B cell (primary cell): ENCODE measurements around the gene CCNYL1. TPM values are rescaled to one million over a fixed set of nuclear protein-coding genes. Genes with fewer than 3 reads are reported as not detected.

Source experiments
- ATAC-seq: fragments of 200-7000 bp; cut with Tn5 transposase; one replicate; pipeline ENCODE4 v1.10.0; 2021; ENCODE audit warnings: low read depth, mild to moderate bottlenecking, moderate number of reproducible peaks, moderate library complexity
- CTCF ChIA-PET: fragments of 350-600 bp; sonication (Branson Sonifier 250); formaldehyde crosslinking; loops from one replicate; lab custom pipeline; 2021; ENCODE audit warnings: antibody characterized with exemption, inconsistent platforms; lab: Charles Lee
- POLR2A ChIA-PET: fragments of 350-600 bp; sonication (Branson Sonifier 250); formaldehyde crosslinking; loops from one replicate; lab custom pipeline; 2021; ENCODE audit warnings: antibody characterized with exemption; lab: Charles Lee
- DNase-seq: peaks from one replicate; pipeline ENCODE4 v3.0.0; 2013
- H2AFZ ChIP-seq: 2 replicates; pipeline ENCODE4 v1.6.1; 2012; ENCODE audit warnings: mild to moderate bottlenecking, low read depth, low read length; ENCODE audit not compliant: insufficient read depth, poor library complexity, severe bottlenecking
- H3K27ac ChIP-seq, 2 donors: 1 replicate in 1 of 2; 2 replicates in 1 of 2; pipeline ENCODE4 v1.5.1; 2012 to 2013; ENCODE audit warnings: low read length in 2 of 2, mild to moderate bottlenecking in 2 of 2, moderate library complexity in 1 of 2
- H3K27me3 ChIP-seq, 4 experiments: fragments of 200-600 bp in 1 of 4; sonication (generic) in 1 of 4; replicated peaks in 1 of 4; 1 replicate in 2 of 4; 2 replicates in 2 of 4; pipeline versions ENCODE4 v1.6.1 to v1.7.0; 2013 to 2016; ENCODE audit warnings: low read length in 3 of 4, mild to moderate bottlenecking in 2 of 4, mixed read lengths in 1 of 4, moderate library complexity in 1 of 4; ENCODE audit not compliant: insufficient read depth in 4 of 4, control insufficient read depth in 3 of 4; ENCODE audit errors: control extremely low read depth in 1 of 4
- H3K36me3 ChIP-seq, 2 experiments: replicated peaks in 1 of 2; 1 replicate in 1 of 2; 2 replicates in 1 of 2; pipeline versions ENCODE4 v1.6.1 to v1.7.1; 2013; ENCODE audit warnings: low read length in 1 of 2; ENCODE audit not compliant: insufficient read depth in 2 of 2, control insufficient read depth in 1 of 2; ENCODE audit errors: control extremely low read depth in 1 of 2, extremely low read depth in 1 of 2
- H3K4me1 ChIP-seq, 2 donors: fragments of 200-600 bp in 1 of 2; sonication (generic) in 1 of 2; 1 replicate in 1 of 2; 2 replicates in 1 of 2; pipeline versions ENCODE4 v1.5.1 to v1.6.1; 2013 to 2017; ENCODE audit warnings: low read length in 2 of 2; ENCODE audit not compliant: control insufficient read depth in 2 of 2, insufficient read depth in 2 of 2
- H3K4me2 ChIP-seq: replicated peaks from 2 replicates; pipeline ENCODE3; 2012; ENCODE audit warnings: mild to moderate bottlenecking, low read depth, low read length; ENCODE audit not compliant: poor library complexity, severe bottlenecking
- H3K4me3 ChIP-seq, 5 experiments: fragments of 200-600 bp in 1 of 5; sonication (generic) in 1 of 5; 1 replicate in 3 of 5; 2 replicates in 2 of 5; pipeline versions ENCODE4 v1.5.1 to v1.7.0; 2011 to 2016; ENCODE audit warnings: low read length in 4 of 5, mild to moderate bottlenecking in 4 of 5, low read depth in 2 of 5, control low read depth in 1 of 5, moderate library complexity in 1 of 5; ENCODE audit not compliant: insufficient read depth in 1 of 5; ENCODE audit errors: control extremely low read depth in 1 of 5, extremely low read depth in 1 of 5
- H3K79me2 ChIP-seq: fragments of 200-600 bp; sonication (generic); one replicate; pipeline ENCODE4 v1.6.0; 2016; ENCODE audit warnings: low read length; ENCODE audit not compliant: control insufficient read depth, insufficient read depth
- H3K9ac ChIP-seq: fragments of 200-600 bp; sonication (generic); 2 replicates; pipeline ENCODE4 v1.6.1; 2017; ENCODE audit warnings: mild to moderate bottlenecking, low read length, moderate library complexity
- H3K9me3 ChIP-seq, 3 donors: one replicate each; pipeline versions ENCODE4 v1.6.1 to v1.7.1; 2013; ENCODE audit warnings: low read length in 2 of 3; ENCODE audit not compliant: control insufficient read depth in 2 of 3, insufficient read depth in 1 of 3; ENCODE audit errors: control extremely low read depth in 1 of 3
- H4K20me1 ChIP-seq: 2 replicates; pipeline ENCODE4 v1.6.0; 2012; ENCODE audit warnings: mild to moderate bottlenecking, low read length; ENCODE audit not compliant: insufficient read depth, control insufficient read depth, poor library complexity, severe bottlenecking
- H3K27ac Mint-ChIP-seq: one replicate; pipeline ENCODE4 v1.8.0; 2021; ENCODE audit warnings: mixed read lengths
- H3K27me3 Mint-ChIP-seq: one replicate; pipeline ENCODE4 v1.8.0; 2021; ENCODE audit warnings: mixed read lengths
- H3K4me1 Mint-ChIP-seq: one replicate; pipeline ENCODE4 v1.8.0; 2021; ENCODE audit warnings: mixed read lengths
- H3K4me3 Mint-ChIP-seq: one replicate; pipeline ENCODE4 v1.8.0; 2021; ENCODE audit warnings: mixed read lengths
- H3K9me3 Mint-ChIP-seq: one replicate; pipeline ENCODE4 v1.8.0; 2022; ENCODE audit warnings: mixed read lengths; ENCODE audit not compliant: insufficient read depth
- EZH2 ChIP-seq: IDR thresholded peaks from 2 replicates; pipeline ENCODE4 v1.6.1; 2012; ENCODE audit warnings: borderline replicate concordance, low read depth, mild to moderate bottlenecking, moderate library complexity, low read length; ENCODE audit not compliant: insufficient read depth, poor library complexity, severe bottlenecking
- WGBS: methylation state at CpG from one replicate; pipeline ENCODE4 v1.1.5; 2013; ENCODE audit warnings: missing lambda C conversion rate; ENCODE audit not compliant: insufficient coverage; 5-methylcytosine and 5-hydroxymethylcytosine counted together
- intact Hi-C: fragments of 100-400 bp; cut with micrococcal nuclease; formaldehyde crosslinking; loops from one replicate; pipeline ENCODE4 v1.10.0; 2022
- polyA plus RNA-seq: library from polyadenylated mRNA; depleted of rRNA; stranded (reverse); fragments of >200 nt; gene quantifications from 2 replicates; pipeline ENCODE4 v1.2.3, GENCODE V29; 2012
- total RNA-seq, 2 donors: library from RNA; stranded (reverse); fragments of 120-200 nt in 1 of 2; gene quantifications; 1 replicate in 1 of 2; 2 replicates in 1 of 2; pipeline versions ENCODE4 v1.2.3 to v1.2.4, GENCODE V29; 2013 to 2022
- TF ChIP-seq, protein P1 (sequence below): fragments of 200-600 bp; IDR thresholded peaks from one replicate; pipeline ENCODE4 v1.8.0; 2022; ENCODE audit warnings: antibody characterized with exemption, mild to moderate bottlenecking

Gene CCNYL1
- total and polyA plus RNA-seq, 2 donors (not counting 1 experiment from before 2014, with no cell fraction given) = 8.6 to 14.2 TPM

DNA sequence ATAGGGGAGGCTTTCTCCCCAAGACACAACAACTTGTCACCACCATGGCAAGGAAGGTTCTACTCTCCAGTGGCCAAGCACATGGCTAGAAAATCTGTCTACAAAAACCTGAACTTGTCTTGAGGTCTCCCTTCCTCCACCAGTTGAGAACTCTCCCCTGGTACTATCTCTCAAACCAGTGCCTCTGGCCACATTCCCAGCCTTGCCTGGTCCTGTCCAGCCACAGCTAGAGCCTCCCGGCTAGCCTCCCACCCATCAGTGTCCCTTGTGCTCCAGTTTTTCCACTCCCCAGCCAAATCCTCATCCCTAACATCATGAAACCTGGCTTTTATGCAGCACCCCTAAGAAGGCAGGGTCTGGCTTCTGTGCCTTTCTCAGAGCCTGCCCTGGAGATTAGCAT is 79.5 kb downstream of the CCNYL1 start:
- TF ChIP-seq, protein P1, sequence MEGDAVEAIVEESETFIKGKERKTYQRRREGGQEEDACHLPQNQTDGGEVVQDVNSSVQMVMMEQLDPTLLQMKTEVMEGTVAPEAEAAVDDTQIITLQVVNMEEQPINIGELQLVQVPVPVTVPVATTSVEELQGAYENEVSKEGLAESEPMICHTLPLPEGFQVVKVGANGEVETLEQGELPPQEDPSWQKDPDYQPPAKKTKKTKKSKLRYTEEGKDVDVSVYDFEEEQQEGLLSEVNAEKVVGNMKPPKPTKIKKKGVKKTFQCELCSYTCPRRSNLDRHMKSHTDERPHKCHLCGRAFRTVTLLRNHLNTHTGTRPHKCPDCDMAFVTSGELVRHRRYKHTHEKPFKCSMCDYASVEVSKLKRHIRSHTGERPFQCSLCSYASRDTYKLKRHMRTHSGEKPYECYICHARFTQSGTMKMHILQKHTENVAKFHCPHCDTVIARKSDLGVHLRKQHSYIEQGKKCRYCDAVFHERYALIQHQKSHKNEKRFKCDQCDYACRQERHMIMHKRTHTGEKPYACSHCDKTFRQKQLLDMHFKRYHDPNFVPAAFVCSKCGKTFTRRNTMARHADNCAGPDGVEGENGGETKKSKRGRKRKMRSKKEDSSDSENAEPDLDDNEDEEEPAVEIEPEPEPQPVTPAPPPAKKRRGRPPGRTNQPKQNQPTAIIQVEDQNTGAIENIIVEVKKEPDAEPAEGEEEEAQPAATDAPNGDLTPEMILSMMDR = no peak
- TF ChIP-seq EZH2 = no peak
- peaks cover 25% of the 10 kb centered on the region for H3K27me3 Mint-ChIP-seq
- POLR2A ChIA-PET = no interaction called here
- no peaks in the 10 kb centered on the region for H4K20me1 ChIP-seq
- WGBS = 89% methylated on average over 1 of the region's 1 CpG
- DNase-seq = no peak
- H3K4me2 ChIP-seq = no peak overlapping the region
- CTCF ChIA-PET = no interaction called here
- H3K4me3 ChIP-seq = no peak overlapping the region
- H3K27ac ChIP-seq = no peak overlapping the region
- no peaks in the 10 kb centered on the region for H3K4me1 Mint-ChIP-seq
- no peak overlapping the region for H3K9ac ChIP-seq
- no peaks in the 10 kb centered on the region for H3K4me1 ChIP-seq
- no peak for ATAC-seq
- H3K79me2 ChIP-seq = no peaks in the 10 kb centered on the region
- H3K27me3 ChIP-seq = peaks cover 0 to 5% (median 0%) of the 10 kb centered on the region in 4 experiments
- H3K9me3 ChIP-seq = no peaks in the 10 kb centered on the region
- H3K36me3 ChIP-seq = no peaks in the 10 kb centered on the region
- intact Hi-C loops = no loop called here
- H3K9me3 Mint-ChIP-seq = no peaks in the 10 kb centered on the region
- H3K27ac Mint-ChIP-seq = no peak overlapping the region
- no peak overlapping the region for H2AFZ ChIP-seq
- H3K4me3 Mint-ChIP-seq = no peak overlapping the region

- H3K9ac ChIP-seq = no peak overlapping the region
- ChIA-PET CTCF (no interaction called here), POLR2A (no interaction called here)
- no peaks in the 10 kb centered on the region for H3K36me3 ChIP-seq
- no peak overlapping the region for H2AFZ ChIP-seq
- intact Hi-C loops = no loop called here
- no peaks in the 10 kb centered on the region for H3K4me1 ChIP-seq
- TF ChIP-seq, protein P1 = no peak
- no peak for TF ChIP-seq EZH2
- ATAC-seq = no peak
- no peak overlapping the region for H3K4me3 ChIP-seq
- WGBS = no CpG with 5 or more reads among the region's 6 CpGs
- no peaks in the 10 kb centered on the region for H3K9me3 ChIP-seq
- no peak overlapping the region for H3K4me2 ChIP-seq
- no peak overlapping the region for H3K27ac ChIP-seq
- no peaks in the 10 kb centered on the region for H4K20me1 ChIP-seq
- Mint-ChIP-seq H3K4me1 (no peaks in the 10 kb centered on the region), H3K9me3 (no peaks in the 10 kb centered on the region), H3K4me3 (no peak overlapping the region), H3K27me3 (peaks cover 25% of the 10 kb centered on the region), H3K27ac (no peak overlapping the region)
- no peaks in the 10 kb centered on the region for H3K79me2 ChIP-seq
- peaks cover 0 to 5% (median 0%) of the 10 kb centered on the region in 4 experiments for H3K27me3 ChIP-seq
- no peak for DNase-seq
These were observed 80.3 kb downstream of the CCNYL1 start for GRCh38 chr2:207791579-207792243.
